NCI-H82 treated with DMSO at 0.1 percent for 48 hours (cell line): ENCODE measurements around the gene NLRC3.
"Not testable (repeated sequence)": the region's sequence is repeated elsewhere in the genome, so short reads cannot be mapped to it uniquely, and the experiment has no call there.

Source experiments
- DNase-seq: peaks from one replicate; lab custom pipeline; 2025; ENCODE audit not compliant: unreplicated experiment; lab: John Stamatoyannopoulos, UW

NLRC3 gene, protein sequence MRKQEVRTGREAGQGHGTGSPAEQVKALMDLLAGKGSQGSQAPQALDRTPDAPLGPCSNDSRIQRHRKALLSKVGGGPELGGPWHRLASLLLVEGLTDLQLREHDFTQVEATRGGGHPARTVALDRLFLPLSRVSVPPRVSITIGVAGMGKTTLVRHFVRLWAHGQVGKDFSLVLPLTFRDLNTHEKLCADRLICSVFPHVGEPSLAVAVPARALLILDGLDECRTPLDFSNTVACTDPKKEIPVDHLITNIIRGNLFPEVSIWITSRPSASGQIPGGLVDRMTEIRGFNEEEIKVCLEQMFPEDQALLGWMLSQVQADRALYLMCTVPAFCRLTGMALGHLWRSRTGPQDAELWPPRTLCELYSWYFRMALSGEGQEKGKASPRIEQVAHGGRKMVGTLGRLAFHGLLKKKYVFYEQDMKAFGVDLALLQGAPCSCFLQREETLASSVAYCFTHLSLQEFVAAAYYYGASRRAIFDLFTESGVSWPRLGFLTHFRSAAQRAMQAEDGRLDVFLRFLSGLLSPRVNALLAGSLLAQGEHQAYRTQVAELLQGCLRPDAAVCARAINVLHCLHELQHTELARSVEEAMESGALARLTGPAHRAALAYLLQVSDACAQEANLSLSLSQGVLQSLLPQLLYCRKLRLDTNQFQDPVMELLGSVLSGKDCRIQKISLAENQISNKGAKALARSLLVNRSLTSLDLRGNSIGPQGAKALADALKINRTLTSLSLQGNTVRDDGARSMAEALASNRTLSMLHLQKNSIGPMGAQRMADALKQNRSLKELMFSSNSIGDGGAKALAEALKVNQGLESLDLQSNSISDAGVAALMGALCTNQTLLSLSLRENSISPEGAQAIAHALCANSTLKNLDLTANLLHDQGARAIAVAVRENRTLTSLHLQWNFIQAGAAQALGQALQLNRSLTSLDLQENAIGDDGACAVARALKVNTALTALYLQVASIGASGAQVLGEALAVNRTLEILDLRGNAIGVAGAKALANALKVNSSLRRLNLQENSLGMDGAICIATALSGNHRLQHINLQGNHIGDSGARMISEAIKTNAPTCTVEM

GRCh38 chr16:3577302-3577752, at the start of gene NLRC3:
NLRC3 (minus strand) TSS chr16:3577403; CDS start chr16:3565036, 12,367 bp downstream.
- no peak for DNase-seq

- DNase-seq: no peak
Observed at GRCh38 chr16:3625911-3626732, 48.9 kb upstream of the NLRC3 start.

DNA sequence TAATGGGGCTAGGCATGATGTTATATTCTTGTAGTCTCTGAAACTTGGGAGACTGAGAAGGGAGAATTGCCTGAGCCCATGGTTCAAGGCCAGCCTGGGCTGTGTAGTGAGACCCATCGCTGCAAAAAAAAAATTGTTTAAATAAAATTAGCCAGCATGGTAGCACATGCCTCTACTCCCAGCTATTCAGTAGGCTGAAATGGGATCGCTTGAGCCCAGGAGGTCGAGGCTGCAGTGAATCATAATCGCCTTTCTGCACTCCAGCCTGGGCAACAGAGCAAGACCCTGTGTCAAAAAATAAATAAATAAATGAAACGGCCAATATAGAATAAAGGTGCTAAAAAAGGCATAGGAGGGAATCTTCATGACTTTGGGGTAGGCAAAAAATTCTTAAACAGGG, 48.1 kb upstream of the NLRC3 start:
- DNase-seq: no peak

- DNase-seq: no peak
Observed at GRCh38 chr16:3623642-3624041, 46.4 kb upstream of the NLRC3 start.

- DNase-seq: no peak
Observed at GRCh38 chr16:3618769-3619141, 41.6 kb upstream of the NLRC3 start.

DNA sequence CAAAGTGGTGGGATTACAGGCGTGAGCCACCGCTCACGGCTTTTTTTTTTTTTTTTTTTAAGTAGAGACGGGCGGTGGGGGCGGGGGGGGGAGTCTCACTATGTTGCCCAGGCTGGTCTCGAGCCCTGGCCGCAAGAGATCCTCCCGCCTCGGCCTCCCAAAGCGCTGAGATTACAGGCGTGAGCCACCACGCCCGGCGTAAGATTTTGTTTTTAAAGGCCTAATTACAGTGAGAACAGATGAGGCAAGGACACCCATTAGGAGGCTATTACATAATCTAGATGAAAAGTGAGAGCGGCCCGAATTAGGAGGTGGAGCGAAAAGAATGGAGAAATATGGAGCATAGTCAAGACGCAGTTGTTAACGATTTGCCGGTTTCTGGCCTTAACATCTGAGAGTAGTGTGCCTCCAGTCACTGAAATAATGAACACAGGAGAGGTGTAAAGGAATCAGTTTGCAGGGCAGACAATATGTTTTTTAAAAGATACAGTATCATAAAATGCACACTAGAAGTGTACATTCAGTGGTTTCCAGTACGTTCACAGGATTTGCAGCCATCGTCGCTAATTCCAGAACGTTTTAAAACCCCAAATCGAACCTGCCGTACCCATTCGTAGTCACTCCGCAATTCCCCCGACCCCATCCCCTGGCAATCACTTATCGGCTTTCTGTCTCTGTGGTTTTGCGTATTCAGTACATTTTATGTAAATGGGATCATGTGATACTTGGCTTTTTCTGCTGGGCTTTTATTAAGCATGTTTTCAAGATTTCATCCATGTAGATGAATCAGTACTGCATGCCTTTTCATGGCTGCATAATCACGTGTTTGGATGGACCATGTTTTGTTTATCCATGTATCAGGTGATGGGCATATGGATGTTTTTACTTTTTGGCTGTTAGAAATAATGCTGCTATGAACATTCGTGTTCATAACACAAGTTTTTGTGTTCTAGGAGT, 35.6 kb upstream of the NLRC3 start:
- DNase-seq: no peak

DNA sequence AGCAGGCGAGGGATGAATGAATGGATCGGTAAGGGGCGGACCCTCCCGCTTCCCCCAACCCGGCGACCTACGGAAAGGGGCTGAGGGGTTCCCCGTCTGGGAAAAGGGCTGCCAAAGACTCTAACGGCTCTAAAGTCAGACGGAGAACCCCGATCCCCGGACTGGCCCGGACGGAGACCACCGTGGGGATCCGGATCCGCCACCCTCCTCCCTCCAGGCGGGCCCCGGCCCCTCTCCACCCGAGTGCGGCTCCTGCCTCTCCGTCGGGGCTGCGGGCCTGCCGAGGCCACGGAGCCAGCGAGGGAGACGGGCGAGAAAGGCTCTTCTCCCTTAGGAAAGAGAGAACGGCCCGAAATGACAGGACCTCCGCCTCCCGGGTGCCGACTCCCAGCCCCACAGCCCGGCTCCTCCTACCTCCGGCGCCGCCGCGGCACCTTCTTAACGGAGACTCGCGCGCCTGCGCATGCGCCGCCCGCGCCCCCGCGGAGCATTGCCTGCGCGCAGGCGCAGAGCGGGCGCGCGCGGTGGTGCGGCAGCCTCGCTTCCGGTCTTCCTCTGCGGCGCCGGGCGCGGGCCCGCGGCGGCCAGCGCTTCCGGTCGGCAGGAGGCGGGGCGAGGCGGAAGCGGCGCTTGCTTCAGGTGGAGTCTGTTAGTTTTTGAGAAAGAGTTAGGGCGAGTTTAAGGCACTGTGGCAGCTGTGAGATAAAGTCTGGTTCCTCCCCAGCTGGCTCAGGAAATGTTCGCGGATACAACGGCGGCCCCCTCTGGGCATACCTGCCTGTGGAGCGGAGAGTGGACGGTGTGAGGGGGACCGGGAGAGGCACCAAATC, 34.2 kb upstream of the NLRC3 start, which contains the start of gene SLX4:
SLX4 (minus strand) TSS at position 461 of the 830 bp plus-strand sequence. CDS start 2,642 bp downstream, outside the sequence.
- DNase-seq: peak; percentile 67

GRCh38 chr16:3610698-3611145, 33.5 kb upstream of the NLRC3 start:
- DNase-seq: no peak

GRCh38 chr16:3609895-3610697, 32.9 kb upstream of the NLRC3 start:
- DNase-seq: no peak

- DNase-seq: not testable (repeated sequence)
Observed at GRCh38 chr16:3608976-3609375, 31.8 kb upstream of the NLRC3 start.

DNA sequence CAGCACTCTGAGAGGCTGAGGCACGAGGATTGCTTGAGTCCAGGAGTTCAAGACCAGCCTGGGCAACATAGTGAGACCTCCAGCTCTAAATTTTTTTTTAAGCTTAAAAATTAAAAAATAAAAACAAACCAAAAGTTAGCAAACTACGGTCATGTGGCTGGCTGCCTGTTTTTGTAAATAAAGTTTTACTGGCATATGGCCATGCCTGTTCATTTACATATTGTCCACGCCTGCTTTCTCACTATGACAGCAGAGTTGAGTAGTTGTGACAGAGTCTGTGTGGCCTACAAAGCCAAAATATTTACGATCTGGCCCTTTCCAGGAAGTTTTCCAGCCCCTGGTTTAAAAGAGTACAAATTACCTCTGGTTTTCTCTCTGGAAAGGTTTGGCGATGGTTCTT, 30.9 kb upstream of the NLRC3 start:
- no peak for DNase-seq

GRCh38 chr16:3607634-3608033, 30.4 kb upstream of the NLRC3 start:
- no peak for DNase-seq

DNA sequence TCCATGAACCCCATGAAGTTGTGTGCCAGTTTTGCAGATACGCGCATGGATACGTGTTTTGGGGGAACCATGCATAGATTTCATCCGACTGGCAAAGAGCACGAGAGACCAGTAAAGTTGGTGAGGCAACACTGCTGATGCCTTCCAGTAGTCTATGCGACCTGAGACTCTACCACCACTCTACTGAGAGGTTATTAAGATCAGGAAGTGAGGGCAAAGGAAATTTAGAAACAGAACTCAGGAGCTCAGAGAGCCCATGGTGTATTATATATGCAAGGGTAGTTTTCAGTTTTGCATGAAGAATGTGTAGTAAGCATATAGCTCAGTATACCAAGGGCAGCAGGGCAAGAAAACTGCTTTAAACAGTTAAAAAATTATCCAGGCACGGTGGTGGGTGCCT, 30.0 kb upstream of the NLRC3 start:
- no peak for DNase-seq

DNA sequence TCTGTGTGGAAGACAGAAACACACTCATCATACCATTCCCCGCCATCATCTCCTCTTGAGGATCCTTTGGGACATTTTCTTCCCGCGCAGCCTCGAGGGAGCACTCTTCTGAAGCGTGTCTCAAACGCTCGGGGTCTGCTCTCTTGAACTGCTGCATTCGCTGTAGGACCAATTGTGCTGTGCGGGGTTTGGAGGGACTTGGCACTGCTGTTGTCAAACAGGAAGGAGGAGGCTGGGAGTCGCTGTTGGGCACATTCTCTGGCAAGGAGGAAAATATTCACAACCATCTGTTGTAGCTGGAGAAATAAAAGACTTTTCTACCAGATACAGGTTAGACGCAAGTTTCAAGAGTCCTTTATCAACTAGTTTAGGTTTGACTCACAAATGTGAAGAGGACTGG, 29.2 kb upstream of the NLRC3 start:
- DNase-seq: no peak

DNA sequence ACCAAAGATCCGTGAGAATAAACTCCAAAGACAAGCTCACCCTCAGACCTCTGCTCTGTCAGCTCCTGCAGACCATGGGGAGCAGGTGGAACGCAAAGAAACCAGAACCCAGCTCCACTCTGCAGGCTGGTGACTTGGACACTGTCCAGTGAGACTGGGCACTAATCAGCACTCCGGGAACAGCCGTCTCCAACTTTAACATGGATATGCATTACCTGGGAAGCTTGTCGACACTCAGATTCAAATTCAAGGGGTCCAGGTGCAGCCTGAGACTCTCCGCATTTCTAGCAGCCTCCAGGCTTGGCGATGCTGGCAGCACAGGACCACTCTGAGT, 25.1 kb upstream of the NLRC3 start:
- no peak for DNase-seq

GRCh38 chr16:3601614-3602319, 24.6 kb upstream of the NLRC3 start:
- no peak for DNase-seq

GRCh38 chr16:3599922-3600321, 22.7 kb upstream of the NLRC3 start:
- no peak for DNase-seq
